ENCODE results near the gene ZSWIM7. TPM values are rescaled to one million over a fixed set of nuclear protein-coding genes. Genes with fewer than 3 reads are reported as not detected.

ZSWIM7 gene
- total RNA-seq, 4 donors from 2014 or later: 9.1 to 15.4 (median 12.5) TPM

DNA sequence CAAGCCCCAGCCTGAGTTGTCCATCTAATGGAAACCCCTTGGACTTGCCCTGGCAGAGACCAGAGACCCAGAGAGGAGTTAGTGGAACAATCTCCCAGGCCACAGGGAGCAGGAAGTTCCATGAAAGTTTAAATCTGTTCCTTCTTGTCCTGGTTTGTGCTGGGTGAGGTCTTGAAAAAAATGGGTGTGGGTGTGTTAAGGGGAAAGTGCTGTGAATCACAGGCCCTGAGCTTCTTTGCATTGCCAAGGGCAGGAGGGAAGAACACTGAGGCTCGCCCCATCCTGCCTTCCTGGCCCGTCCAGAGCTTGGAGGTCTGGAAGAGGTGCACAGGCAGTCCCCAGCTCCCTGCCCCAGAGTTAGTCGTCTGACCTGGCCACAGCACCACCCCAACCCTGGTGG, 52.2 kb downstream of the ZSWIM7 start:
- Histone ChIP-seq H3K27me3 (no peaks in the 10 kb centered on the region), H3K9me3 (no peaks in the 10 kb centered on the region), H3K4me3 (peak overlapping the region; percentile 54), H3K27ac (peak overlapping the region; percentile 89), H3K36me3 (peaks cover 2% of the 10 kb centered on the region), H3K4me1 (peaks cover 43% of the 10 kb centered on the region)
- 30% methylated on average over 2 of the region's 3 CpGs for WGBS
- DNase-seq (ENCODE audit: low spot score in 2 of 2): no peak
- TF ChIP-seq POLR2A (IDR thresholded peaks at IDR 0.05) (no peak), EP300 (IDR thresholded peaks at IDR 0.05) (no peak), CTCF (IDR thresholded peaks at IDR 0.05) (no peak), POLR2AphosphoS5 (IDR thresholded peaks at IDR 0.05) (no peak)

GRCh38 chr17:15946611-15947120, 52.8 kb downstream of the ZSWIM7 start:
- WGBS: 46% methylated on average over 9 of the region's 9 CpGs
- Histone ChIP-seq H3K36me3 (peaks cover 1% of the 10 kb centered on the region), H3K4me1 (peaks cover 43% of the 10 kb centered on the region), H3K27ac (peak overlapping the region; percentile 89), H3K9me3 (no peaks in the 10 kb centered on the region), H3K27me3 (no peaks in the 10 kb centered on the region), H3K4me3 (peak overlapping the region; percentile 54)
- TF ChIP-seq EP300 (IDR thresholded peaks at IDR 0.05) (no peak), CTCF (IDR thresholded peaks at IDR 0.05) (no peak), POLR2AphosphoS5 (IDR thresholded peaks at IDR 0.05) (no peak), POLR2A (IDR thresholded peaks at IDR 0.05) (no peak)
- no peak for DNase-seq (ENCODE audit: low spot score in 2 of 2)

GRCh38 chr17:15945527-15946191, 53.8 kb downstream of the ZSWIM7 start:
- peak overlapping the region; percentile 89 for H3K27ac ChIP-seq
- no peak for TF ChIP-seq EP300 (IDR thresholded peaks at IDR 0.05)
- TF ChIP-seq POLR2A (IDR thresholded peaks at IDR 0.05): no peak
- TF ChIP-seq POLR2AphosphoS5 (IDR thresholded peaks at IDR 0.05): no peak
- no peak for TF ChIP-seq CTCF (IDR thresholded peaks at IDR 0.05)

DNA sequence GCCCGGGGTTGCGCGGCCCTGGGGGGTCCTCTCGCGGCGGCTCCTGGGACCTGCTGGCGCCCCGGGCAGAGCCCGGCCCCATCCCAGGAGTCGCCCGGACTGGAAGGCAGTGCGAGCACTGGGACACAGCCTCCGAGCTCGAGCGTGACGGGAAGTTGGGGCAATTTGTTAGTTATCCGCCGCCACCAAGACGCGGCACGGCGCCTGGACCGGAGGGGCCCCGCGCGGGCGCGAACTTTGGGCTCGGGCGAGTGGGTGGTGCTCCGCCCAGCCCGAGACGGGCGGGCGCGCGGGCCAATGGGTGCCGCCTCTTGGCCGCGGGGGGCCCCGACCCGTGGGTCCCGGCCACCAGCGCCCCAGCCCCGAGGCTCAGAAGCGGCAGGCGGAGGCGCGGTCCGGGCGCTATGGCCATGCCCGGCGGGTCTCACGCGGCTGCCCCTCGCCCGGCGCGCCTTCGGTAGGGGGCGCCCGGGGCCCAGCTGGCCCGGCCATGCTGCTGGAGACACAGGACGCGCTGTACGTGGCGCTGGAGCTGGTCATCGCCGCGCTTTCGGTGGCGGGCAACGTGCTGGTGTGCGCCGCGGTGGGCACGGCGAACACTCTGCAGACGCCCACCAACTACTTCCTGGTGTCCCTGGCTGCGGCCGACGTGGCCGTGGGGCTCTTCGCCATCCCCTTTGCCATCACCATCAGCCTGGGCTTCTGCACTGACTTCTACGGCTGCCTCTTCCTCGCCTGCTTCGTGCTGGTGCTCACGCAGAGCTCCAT, 54.6 kb downstream of the ZSWIM7 start, which contains the start of gene ADORA2B:
TSS of gene ADORA2B (plus strand) at position 372 of the 768 bp plus-strand sequence. CDS start at position 491, 119 bp downstream.
- no peak for DNase-seq (ENCODE audit: low spot score in 2 of 2)
- H3K36me3 ChIP-seq: no peaks in the 10 kb centered on the region
- peak within 1 kb of the TSS; percentile 54 for H3K4me3 ChIP-seq
- H3K27me3 ChIP-seq: no peaks in the 10 kb centered on the region
- H3K27ac ChIP-seq: peak within 1 kb of the TSS; percentile 89
- H3K9me3 ChIP-seq: no peaks in the 10 kb centered on the region
- under 1% methylated on average over 22 of the region's 88 CpGs for WGBS
- TF ChIP-seq CTCF (IDR thresholded peaks at IDR 0.05) (peak in 1 of 2 donors; percentile 52), POLR2A (IDR thresholded peaks at IDR 0.05) (no peak)
- H3K4me1 ChIP-seq: peaks cover 43% of the 10 kb centered on the region

More at GRCh38 chr17:15945527-15946191, 53.8 kb downstream of the ZSWIM7 start:
- DNase-seq (ENCODE audit: low spot score in 2 of 2): no peak
- H3K9me3 ChIP-seq: no peaks in the 10 kb centered on the region
- H3K4me3 ChIP-seq: peak overlapping the region; percentile 54
- H3K4me1 ChIP-seq: peaks cover 43% of the 10 kb centered on the region
- 2% methylated on average over 34 of the region's 64 CpGs for WGBS
- no peaks in the 10 kb centered on the region for H3K36me3 ChIP-seq
- H3K27me3 ChIP-seq: no peaks in the 10 kb centered on the region

All from suprapubic skin (tissue), 4 donors.